Measurements from ENCODE around the gene CFL2.

The CFL2 gene

GRCh38 chr14:34692898-34693227 is 21.5 kb downstream of the CFL2 start:
- no peaks in the 10 kb centered on the region for H3K36me3 ChIP-seq (replicated peaks; ENCODE audit: low read depth, low read length)
- H3K27ac ChIP-seq (ENCODE audit: low read length) = no peak overlapping the region
- H3K9me3 ChIP-seq (ENCODE audit: insufficient read depth, low read length) = no peaks in the 10 kb centered on the region
- no peak overlapping the region for H2AFZ ChIP-seq (ENCODE audit: low read depth, low read length)
- no peaks in the 10 kb centered on the region for H3K27me3 ChIP-seq (ENCODE audit: low read depth, low read length)
- H3K4me1 ChIP-seq (ENCODE audit: low read length) = no peaks in the 10 kb centered on the region
- H3K4me3 ChIP-seq (ENCODE audit: low read length) = no peak overlapping the region
- no peaks in the 10 kb centered on the region for H3K79me2 ChIP-seq (ENCODE audit: low read length)
- no peak overlapping the region for H3K4me2 ChIP-seq (ENCODE audit: low read length)
- no peaks in the 10 kb centered on the region for H4K20me1 ChIP-seq (ENCODE audit: insufficient read depth, low read length)
- H3K9ac ChIP-seq (ENCODE audit: low read length) = no peak overlapping the region
- TF ChIP-seq EZH2phosphoT487 (IDR thresholded peaks at IDR 0.05; ENCODE audit: low read depth) (no peak), CTCF (IDR thresholded peaks at IDR 0.05; ENCODE audit: low read depth, low read length) (no peak)

- Histone ChIP-seq H4K20me1 (ENCODE audit: insufficient read depth, low read length) (no peaks in the 10 kb centered on the region), H3K4me3 (ENCODE audit: low read length) (no peak overlapping the region), H3K36me3 (replicated peaks; ENCODE audit: low read depth, low read length) (no peaks in the 10 kb centered on the region), H3K27me3 (ENCODE audit: low read depth, low read length) (no peaks in the 10 kb centered on the region), H3K27ac (ENCODE audit: low read length) (no peak overlapping the region), H3K4me1 (ENCODE audit: low read length) (no peaks in the 10 kb centered on the region), H2AFZ (ENCODE audit: low read depth, low read length) (no peak overlapping the region), H3K9me3 (ENCODE audit: insufficient read depth, low read length) (no peaks in the 10 kb centered on the region), H3K9ac (ENCODE audit: low read length) (no peak overlapping the region), H3K4me2 (ENCODE audit: low read length) (no peak overlapping the region), H3K79me2 (ENCODE audit: low read length) (no peaks in the 10 kb centered on the region)
- TF ChIP-seq CTCF (IDR thresholded peaks at IDR 0.05; ENCODE audit: low read depth, low read length) (no peak), EZH2phosphoT487 (IDR thresholded peaks at IDR 0.05; ENCODE audit: low read depth) (no peak)
Observed at GRCh38 chr14:34692348-34692747, 22.0 kb downstream of the CFL2 start.

GRCh38 chr14:34691206-34691605 is 23.2 kb downstream of the CFL2 start:
- no peaks in the 10 kb centered on the region for H3K27me3 ChIP-seq (ENCODE audit: low read depth, low read length)
- H3K4me1 ChIP-seq (ENCODE audit: low read length) = no peaks in the 10 kb centered on the region
- no peak overlapping the region for H3K9ac ChIP-seq (ENCODE audit: low read length)
- no peak overlapping the region for H3K4me2 ChIP-seq (ENCODE audit: low read length)
- no peak overlapping the region for H2AFZ ChIP-seq (ENCODE audit: low read depth, low read length)
- H3K4me3 ChIP-seq (ENCODE audit: low read length) = no peak overlapping the region
- TF ChIP-seq CTCF (IDR thresholded peaks at IDR 0.05; ENCODE audit: low read depth, low read length) (no peak), EZH2phosphoT487 (IDR thresholded peaks at IDR 0.05; ENCODE audit: low read depth) (no peak)
- H3K9me3 ChIP-seq (ENCODE audit: insufficient read depth, low read length) = no peaks in the 10 kb centered on the region
- no peaks in the 10 kb centered on the region for H3K36me3 ChIP-seq (replicated peaks; ENCODE audit: low read depth, low read length)
- no peak overlapping the region for H3K27ac ChIP-seq (ENCODE audit: low read length)
- no peaks in the 10 kb centered on the region for H4K20me1 ChIP-seq (ENCODE audit: insufficient read depth, low read length)
- no peaks in the 10 kb centered on the region for H3K79me2 ChIP-seq (ENCODE audit: low read length)

GRCh38 chr14:34688470-34689206 is 25.8 kb downstream of the CFL2 start:
- Histone ChIP-seq H3K79me2 (ENCODE audit: low read length) (no peaks in the 10 kb centered on the region), H3K9ac (ENCODE audit: low read length) (no peak overlapping the region), H3K27me3 (ENCODE audit: low read depth, low read length) (no peaks in the 10 kb centered on the region), H3K4me1 (ENCODE audit: low read length) (no peaks in the 10 kb centered on the region), H3K9me3 (ENCODE audit: insufficient read depth, low read length) (no peaks in the 10 kb centered on the region), H3K4me2 (ENCODE audit: low read length) (no peak overlapping the region), H3K4me3 (ENCODE audit: low read length) (no peak overlapping the region), H3K27ac (ENCODE audit: low read length) (no peak overlapping the region), H4K20me1 (ENCODE audit: insufficient read depth, low read length) (no peaks in the 10 kb centered on the region), H2AFZ (ENCODE audit: low read depth, low read length) (no peak overlapping the region), H3K36me3 (replicated peaks; ENCODE audit: low read depth, low read length) (no peaks in the 10 kb centered on the region)
- TF ChIP-seq EZH2phosphoT487 (IDR thresholded peaks at IDR 0.05; ENCODE audit: low read depth) (no peak), CTCF (IDR thresholded peaks at IDR 0.05; ENCODE audit: low read depth, low read length) (no peak)

Measured in OCI-LY3 (cell line).